Measurements from ENCODE around the gene TENT5C.

DNA sequence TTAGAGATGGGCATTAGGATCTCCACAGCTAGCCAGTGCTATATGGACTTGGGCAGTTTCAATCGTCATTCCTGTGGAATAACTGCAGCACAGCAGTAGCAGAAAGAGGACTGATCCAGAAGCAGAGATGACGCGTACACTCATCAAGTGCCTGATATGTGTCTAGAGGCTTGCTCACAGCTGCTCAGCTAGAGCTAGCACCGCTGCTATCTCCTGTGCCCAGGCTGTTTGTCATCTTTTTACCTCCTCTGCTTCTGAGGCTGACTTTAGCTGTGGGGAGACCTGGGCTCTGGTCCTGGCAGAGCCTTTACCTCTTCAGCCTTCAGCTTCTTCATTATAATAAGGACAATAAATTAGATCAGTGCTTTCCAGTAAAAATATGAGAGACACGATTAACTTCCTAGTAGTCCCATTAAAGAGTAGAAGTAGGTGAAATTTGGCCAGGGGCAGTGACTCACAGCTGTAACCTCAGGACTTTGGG lies 5.3 kb downstream of the TENT5C start:
- no peak for TF ChIP-seq CTCF (IDR thresholded peaks at IDR 0.05)
- TF ChIP-seq POLR2A (IDR thresholded peaks at IDR 0.05), result no peak
